SH-SY5Y (cell line): Measurements from ENCODE around the gene MYL2.

Experiments
- GATA2 ChIP-seq: IDR thresholded peaks from 2 replicates; pipeline ENCODE4 v1.6.1; 2011; ENCODE audit warnings: mild to moderate bottlenecking, low read depth, low read length
- GATA3 ChIP-seq: IDR thresholded peaks from 2 replicates; pipeline ENCODE4 v1.6.1; 2011; ENCODE audit warnings: low read depth, mild to moderate bottlenecking, low read length, moderate library complexity

MYL2 gene

DNA sequence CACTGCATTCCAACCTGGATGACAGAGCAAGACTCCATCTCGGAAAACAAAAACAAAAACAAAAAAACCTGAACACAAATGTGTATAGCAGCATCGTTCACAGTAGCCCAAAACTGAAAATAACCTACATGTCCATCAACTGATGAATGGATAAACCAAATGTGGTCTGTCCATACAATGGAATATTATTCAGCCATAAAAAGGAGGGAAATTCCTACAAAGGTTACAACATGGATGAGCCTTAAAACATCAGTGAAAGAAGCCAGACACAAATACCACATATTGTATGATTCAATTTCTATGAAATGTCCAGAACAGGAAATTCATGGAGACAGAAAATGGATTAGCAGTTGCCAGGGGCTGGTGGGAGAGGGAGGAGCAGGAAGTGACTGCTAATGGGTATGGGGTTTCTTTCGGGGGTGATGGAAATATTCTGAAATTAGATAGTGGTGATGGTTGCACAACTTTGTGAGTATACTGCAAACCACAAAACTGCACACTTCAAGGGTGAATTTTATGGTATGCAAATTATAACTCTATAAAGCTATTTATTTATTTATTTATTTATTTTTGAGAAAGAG, 4.0 kb downstream of the MYL2 start:
- TF ChIP-seq GATA2 (no peak), GATA3 (no peak)

- TF ChIP-seq GATA2 (no peak), GATA3 (no peak)
Observed at GRCh38 chr12:110913119-110914056, 7.0 kb downstream of the MYL2 start.

- TF ChIP-seq GATA3 (no peak), GATA2 (no peak)
Observed at GRCh38 chr12:110912263-110912662, 8.1 kb downstream of the MYL2 start.

DNA sequence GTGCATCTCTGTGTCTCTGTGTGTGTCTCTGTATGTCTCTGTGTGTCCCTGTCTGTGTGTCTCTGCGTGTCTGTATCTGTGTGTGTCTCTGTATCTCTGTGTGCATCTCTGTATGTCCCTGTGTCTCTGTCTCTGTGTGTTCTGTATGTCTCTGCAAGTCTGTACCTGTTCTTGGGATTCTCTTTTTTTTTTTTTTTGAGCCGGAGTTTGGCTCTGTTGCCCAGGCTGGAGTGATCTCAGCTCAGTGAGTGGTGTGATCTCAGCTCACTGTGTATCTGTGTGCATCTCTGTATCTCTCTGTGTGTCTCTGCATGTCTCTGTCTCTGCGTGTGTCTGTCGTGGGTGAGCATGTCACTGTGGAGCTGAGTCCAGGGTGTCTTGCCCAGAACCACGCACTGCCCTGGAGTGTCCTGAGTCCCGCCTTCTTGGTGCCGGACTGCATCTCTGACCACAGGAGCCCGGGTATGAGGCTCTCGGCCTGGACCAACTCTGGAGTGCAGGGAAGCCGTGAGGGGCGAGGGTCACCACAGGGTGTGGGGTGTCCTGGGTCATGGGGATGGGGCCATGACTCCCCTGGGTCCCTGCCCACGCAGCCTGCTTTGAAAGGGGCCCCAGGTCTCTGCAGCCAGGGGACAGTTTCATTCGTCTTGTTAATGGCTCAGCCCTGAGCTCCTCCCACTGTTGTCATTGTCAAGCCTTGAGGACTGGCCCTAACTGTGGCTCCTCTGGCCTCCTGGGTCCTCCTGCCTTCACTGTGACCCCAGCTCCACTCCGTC, 11.8 kb downstream of the MYL2 start:
- TF ChIP-seq GATA3 (no peak), GATA2 (no peak)

GRCh38 chr12:110907583-110907982, 12.8 kb downstream of the MYL2 start:
- no peak for TF ChIP-seq GATA3
- no peak for TF ChIP-seq GATA2

GRCh38 chr12:110906985-110907384, 13.4 kb downstream of the MYL2 start:
- no peak for TF ChIP-seq GATA3
- TF ChIP-seq GATA2, result no peak

DNA sequence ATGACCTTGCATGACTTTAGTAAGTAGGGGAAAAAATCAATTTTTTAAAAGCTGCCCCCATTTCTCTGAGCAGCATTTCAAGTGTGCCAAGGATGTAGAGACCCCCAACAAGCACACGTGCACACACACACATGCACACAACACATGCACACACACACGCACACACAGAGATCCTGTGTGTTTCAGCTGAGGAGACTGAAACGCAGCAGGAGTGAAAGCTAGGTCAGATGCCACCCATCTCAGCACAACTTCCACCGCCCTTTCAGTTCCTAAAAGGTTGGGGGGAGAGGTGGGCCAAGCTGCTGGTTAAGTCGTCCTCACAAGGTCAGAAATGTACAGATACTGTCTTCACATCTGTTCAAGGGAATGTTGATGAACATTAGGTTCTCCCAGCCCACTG, 13.9 kb downstream of the MYL2 start:
- TF ChIP-seq GATA2 (no peak), GATA3 (no peak)

GRCh38 chr12:110906083-110906482, 14.3 kb downstream of the MYL2 start:
- TF ChIP-seq GATA3 (no peak), GATA2 (no peak)

- TF ChIP-seq GATA2 (no peak), GATA3 (no peak)
Observed at GRCh38 chr12:110903511-110903910, 16.9 kb downstream of the MYL2 start.

- TF ChIP-seq GATA3, result no peak
- peak; percentile 73 for TF ChIP-seq GATA2
Observed at GRCh38 chr12:110901401-110901800, 19.0 kb downstream of the MYL2 start.

- TF ChIP-seq GATA3, result no peak
- no peak for TF ChIP-seq GATA2
Observed at GRCh38 chr12:110896559-110896958, 23.8 kb downstream of the MYL2 start.

GRCh38 chr12:110893956-110894355, 26.4 kb downstream of the MYL2 start:
- TF ChIP-seq GATA2 (no peak), GATA3 (no peak)

- TF ChIP-seq GATA3 (no peak), GATA2 (no peak)
Observed at GRCh38 chr12:110889361-110889760, 31.0 kb downstream of the MYL2 start.

GRCh38 chr12:110888256-110888991, 32.0 kb downstream of the MYL2 start:
- no peak for TF ChIP-seq GATA2
- no peak for TF ChIP-seq GATA3
